ENCODE measurements around the gene HRK. TPM values are rescaled to one million over a fixed set of nuclear protein-coding genes. Genes with fewer than 3 reads are reported as not detected.

HRK gene
- total and polyA plus RNA-seq, 8 donors = 0.06 to 0.25 (median 0.18) TPM; not detected in 5

- H3K27me3 ChIP-seq = no peaks in the 10 kb centered on the region
- TF ChIP-seq EP300 (IDR thresholded peaks at IDR 0.05) = no peak
- TF ChIP-seq POLR2A (IDR thresholded peaks at IDR 0.05) = no peak
- TF ChIP-seq CTCF (IDR thresholded peaks at IDR 0.05) = no peak
- TF ChIP-seq POLR2AphosphoS5 (IDR thresholded peaks at IDR 0.05) = no peak
- H3K27ac ChIP-seq = peak overlapping the region in 2 of 5 donors; percentile 10 to 43
- H3K4me3 ChIP-seq = no peak overlapping the region
- H3K4me1 ChIP-seq = peaks cover 13 to 53% (median 28%) of the 10 kb centered on the region in 4 donors
- H3K9me3 ChIP-seq = no peaks in the 10 kb centered on the region
- DNase-seq = no peak
- intact Hi-C loops (cut with DNase I; ENCODE audit: low total_unique reads) = no loop called here
- 61 to 79% (median 73%) methylated on average over 8 of the region's 8 CpGs for WGBS, 5 donors
- peaks cover 4 to 23% (median 17%) of the 10 kb centered on the region in 4 donors for H3K36me3 ChIP-seq
Measured at GRCh38 chr12:116926283-116927243, 45.3 kb upstream of the HRK start.

- Histone ChIP-seq H3K36me3 (peaks cover 4 to 19% (median 16%) of the 10 kb centered on the region in 4 donors), H3K27me3 (no peaks in the 10 kb centered on the region), H3K4me3 (no peak overlapping the region), H3K4me1 (peaks cover 27 to 71% (median 41%) of the 10 kb centered on the region in 4 donors), H3K27ac (peak overlapping the region in 1 of 5 donors; percentile 5), H3K9me3 (no peaks in the 10 kb centered on the region)
- intact Hi-C loops (cut with DNase I; ENCODE audit: low total_unique reads) = no loop called here
- WGBS, 5 donors = 56 to 72% (median 69%) methylated on average over 5 of the region's 5 CpGs
- TF ChIP-seq EP300 (IDR thresholded peaks at IDR 0.05) (no peak), POLR2AphosphoS5 (IDR thresholded peaks at IDR 0.05) (peak in 1 of 3 donors; percentile 19), CTCF (IDR thresholded peaks at IDR 0.05) (no peak), POLR2A (IDR thresholded peaks at IDR 0.05) (no peak)
- DNase-seq = peak in 1 of 2 donors; percentile 64
Measured at GRCh38 chr12:116924558-116925453, 43.6 kb upstream of the HRK start.

GRCh38 chr12:116922194-116922897 lies 41.1 kb upstream of the HRK start:
- DNase-seq = peak in 1 of 2 donors; percentile 48
- H3K27me3 ChIP-seq = no peaks in the 10 kb centered on the region
- intact Hi-C loops (cut with DNase I; ENCODE audit: low total_unique reads) = no loop called here
- 53 to 67% (median 60%) methylated on average over 2 of the region's 2 CpGs for WGBS, 5 donors
- TF ChIP-seq POLR2A (IDR thresholded peaks at IDR 0.05) = no peak
- TF ChIP-seq CTCF (IDR thresholded peaks at IDR 0.05) = no peak
- no peak for TF ChIP-seq EP300 (IDR thresholded peaks at IDR 0.05)
- TF ChIP-seq POLR2AphosphoS5 (IDR thresholded peaks at IDR 0.05) = no peak
- H3K9me3 ChIP-seq = no peaks in the 10 kb centered on the region
- H3K27ac ChIP-seq = peak overlapping the region in 1 of 5 donors; percentile 26
- no peak overlapping the region for H3K4me3 ChIP-seq
- H3K4me1 ChIP-seq = peaks cover 44 to 92% (median 57%) of the 10 kb centered on the region in 4 donors
- no peaks in the 10 kb centered on the region for H3K36me3 ChIP-seq

All from stomach (tissue), 9 donors.